ENCODE measurements around the gene ZNF177. TPM values are rescaled to one million over a fixed set of nuclear protein-coding genes. Genes with fewer than 3 reads are reported as not detected.

ZNF177 gene
- total RNA-seq, 1 experiment from 2014 or later: 1.4 TPM

GRCh38 chr19:9370738-9371619, 8.2 kb downstream of the ZNF177 start:
- Histone ChIP-seq H3K4me3 (ENCODE audit: low read length) (no peak overlapping the region), H4K20me1 (ENCODE audit: low read length) (no peaks in the 10 kb centered on the region), H3K36me3 (ENCODE audit: low read depth, low read length) (peaks cover 53% of the 10 kb centered on the region; the same call in 1 of the 2 replicates), H3K27me3 (ENCODE audit: low read length) (no peaks in the 10 kb centered on the region), H3K9me3 (ENCODE audit: low read length) (peaks cover 55% of the 10 kb centered on the region), H2AFZ (ENCODE audit: low read length) (no peak overlapping the region), H3K27ac (ENCODE audit: low read length) (no peak overlapping the region), H3K4me1 (ENCODE audit: insufficient read depth, low read length) (no peaks in the 10 kb centered on the region), H3K9me2 (replicated peaks; ENCODE audit: low read length) (no peaks in the 10 kb centered on the region), H3K9ac (ENCODE audit: low read length) (no peak overlapping the region), H3F3A (ENCODE audit: low read length, unreplicated experiment) (no peaks in the 10 kb centered on the region), H3K4me2 (ENCODE audit: low read length) (no peak overlapping the region), H3K79me2 (ENCODE audit: low read length) (no peaks in the 10 kb centered on the region)
- ATAC-seq (no peak), DNase-seq (no peak)
- TF ChIP-seq EZH2phosphoT487 (IDR thresholded peaks at IDR 0.05; ENCODE audit: borderline replicate concordance, low read length) (no peak), EZH2 (IDR thresholded peaks at IDR 0.05; ENCODE audit: low read length, unreplicated experiment) (no peak), CTCF (conservative IDR thresholded peaks at IDR 0.05; ENCODE audit: low read depth, low read length) (no peak)
- intact Hi-C loops (cut with micrococcal nuclease): no loop called here
- POLR2A ChIA-PET (ENCODE audit: unreplicated experiment): no interaction called here
- CTCF ChIA-PET: no interaction called here
- no TSS peak for BruUV-seq (replicated peaks)

GRCh38 chr19:9381361-9381785, 18.6 kb downstream of the ZNF177 start:
- Histone ChIP-seq H3F3A (ENCODE audit: low read length, unreplicated experiment) (no peaks in the 10 kb centered on the region), H3K9ac (ENCODE audit: low read length) (no peak overlapping the region), H3K27me3 (ENCODE audit: low read length) (no peaks in the 10 kb centered on the region), H3K79me2 (ENCODE audit: low read length) (no peaks in the 10 kb centered on the region), H3K36me3 (ENCODE audit: low read depth, low read length) (peaks cover 82% of the 10 kb centered on the region), H4K20me1 (ENCODE audit: low read length) (no peaks in the 10 kb centered on the region), H3K4me1 (ENCODE audit: insufficient read depth, low read length) (no peaks in the 10 kb centered on the region), H3K9me3 (ENCODE audit: low read length) (peaks cover 87% of the 10 kb centered on the region), H2AFZ (ENCODE audit: low read length) (no peak overlapping the region), H3K4me2 (ENCODE audit: low read length) (no peak overlapping the region), H3K27ac (ENCODE audit: low read length) (no peak overlapping the region), H3K9me2 (replicated peaks; ENCODE audit: low read length) (no peaks in the 10 kb centered on the region), H3K4me3 (ENCODE audit: low read length) (no peak overlapping the region; the same call in 1 of the 2 replicates)
- ChIA-PET CTCF (no interaction called here), POLR2A (ENCODE audit: unreplicated experiment) (no interaction called here)
- no peak for DNase-seq
- TF ChIP-seq CTCF (conservative IDR thresholded peaks at IDR 0.05; ENCODE audit: low read depth, low read length) (no peak), EZH2phosphoT487 (IDR thresholded peaks at IDR 0.05; ENCODE audit: borderline replicate concordance, low read length) (no peak), EZH2 (IDR thresholded peaks at IDR 0.05; ENCODE audit: low read length, unreplicated experiment) (no peak)
- no TSS peak for BruUV-seq (replicated peaks)
- no peak for ATAC-seq
- intact Hi-C loops (cut with micrococcal nuclease): no loop called here

GRCh38 chr19:9406798-9407352, 44.1 kb downstream of the ZNF177 start:
- no peaks in the 10 kb centered on the region for H3K9me2 ChIP-seq (replicated peaks; ENCODE audit: low read length)
- H3K4me3 ChIP-seq (ENCODE audit: low read length): 0 out of 2 replicates have a peak overlapping the region, but pooled peaks have one; percentile 8
- no peaks in the 10 kb centered on the region for H3F3A ChIP-seq (ENCODE audit: low read length, unreplicated experiment)
- no peak for DNase-seq
- H3K4me2 ChIP-seq (ENCODE audit: low read length): no peak overlapping the region
- no peak overlapping the region for H3K27ac ChIP-seq (ENCODE audit: low read length)
- no TSS peak for BruUV-seq (replicated peaks)
- H3K9ac ChIP-seq (ENCODE audit: low read length): no peak overlapping the region
- no peaks in the 10 kb centered on the region for H3K4me1 ChIP-seq (ENCODE audit: insufficient read depth, low read length)
- TF ChIP-seq EZH2 (IDR thresholded peaks at IDR 0.05; ENCODE audit: low read length, unreplicated experiment): no peak
- TF ChIP-seq CTCF (conservative IDR thresholded peaks at IDR 0.05; ENCODE audit: low read depth, low read length): no peak
- no peak for TF ChIP-seq EZH2phosphoT487 (IDR thresholded peaks at IDR 0.05; ENCODE audit: borderline replicate concordance, low read length)
- no peaks in the 10 kb centered on the region for H3K27me3 ChIP-seq (ENCODE audit: low read length)
- no peak for ATAC-seq
- no peak overlapping the region for H2AFZ ChIP-seq (ENCODE audit: low read length)
- intact Hi-C loops (cut with micrococcal nuclease): no loop called here
- H3K79me2 ChIP-seq (ENCODE audit: low read length): no peaks in the 10 kb centered on the region
- H4K20me1 ChIP-seq (ENCODE audit: low read length): no peaks in the 10 kb centered on the region
- ChIA-PET POLR2A (ENCODE audit: unreplicated experiment) (no interaction called here), CTCF (no interaction called here)
- peaks cover 14% of the 10 kb centered on the region for H3K36me3 ChIP-seq (ENCODE audit: low read depth, low read length)
- peaks cover 67% of the 10 kb centered on the region for H3K9me3 ChIP-seq (ENCODE audit: low read length)
